ENCODE results near the gene KANSL1L. TPM values are rescaled to one million over a fixed set of nuclear protein-coding genes. Genes with fewer than 3 reads are reported as not detected.
A peak's percentile ranks its signal among the peaks of the same experiment; 100 is the strongest.

Gene KANSL1L
- total and polyA plus RNA-seq, 5 experiments from 2014 or later = 0.76 to 24.1 (median 1.2) TPM

DNA sequence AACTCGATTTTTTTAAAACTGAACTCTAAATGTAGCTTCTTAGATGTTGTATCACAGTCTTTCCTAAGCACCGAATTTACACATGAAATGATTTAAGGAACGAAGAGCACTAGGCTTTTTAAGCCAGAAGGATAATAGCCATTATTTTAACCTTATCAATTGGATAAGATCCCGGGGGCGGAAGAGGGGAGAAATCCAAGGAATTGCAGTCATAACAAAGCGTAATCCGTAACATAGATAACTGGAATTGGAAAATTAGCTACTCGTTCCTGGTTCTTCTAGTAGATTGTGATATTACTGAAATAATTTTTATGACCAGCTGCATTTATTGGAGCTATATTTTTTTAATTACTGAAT lies 988 bp upstream of the KANSL1L start:
- ATAC-seq (no peak), DNase-seq (no peak)
- Mint-ChIP-seq H3K4me1 (peaks cover 10 to 36% (median 18%) of the 10 kb centered on the region in 4 donors), H3K36me3 (peaks cover 0 to 4% (median 0%) of the 10 kb centered on the region in 3 donors), H3K9me3 (no peaks in the 10 kb centered on the region), H3K27ac (peak overlapping the region; percentile 73 to 97 (median 91)), H3K4me3 (peak overlapping the region; percentile 91 to 99 (median 95)), H3K27me3 (peaks cover 0 to 1% (median 0%) of the 10 kb centered on the region in 5 donors)
- POLR2A ChIA-PET = interaction anchor here (0.5 to 2.9 kb wide), 3 partner anchors 9 to 289 kb away, joined by 3 to 25 read pairs (median 4); no protein-coding TSS in a partner anchor

DNA sequence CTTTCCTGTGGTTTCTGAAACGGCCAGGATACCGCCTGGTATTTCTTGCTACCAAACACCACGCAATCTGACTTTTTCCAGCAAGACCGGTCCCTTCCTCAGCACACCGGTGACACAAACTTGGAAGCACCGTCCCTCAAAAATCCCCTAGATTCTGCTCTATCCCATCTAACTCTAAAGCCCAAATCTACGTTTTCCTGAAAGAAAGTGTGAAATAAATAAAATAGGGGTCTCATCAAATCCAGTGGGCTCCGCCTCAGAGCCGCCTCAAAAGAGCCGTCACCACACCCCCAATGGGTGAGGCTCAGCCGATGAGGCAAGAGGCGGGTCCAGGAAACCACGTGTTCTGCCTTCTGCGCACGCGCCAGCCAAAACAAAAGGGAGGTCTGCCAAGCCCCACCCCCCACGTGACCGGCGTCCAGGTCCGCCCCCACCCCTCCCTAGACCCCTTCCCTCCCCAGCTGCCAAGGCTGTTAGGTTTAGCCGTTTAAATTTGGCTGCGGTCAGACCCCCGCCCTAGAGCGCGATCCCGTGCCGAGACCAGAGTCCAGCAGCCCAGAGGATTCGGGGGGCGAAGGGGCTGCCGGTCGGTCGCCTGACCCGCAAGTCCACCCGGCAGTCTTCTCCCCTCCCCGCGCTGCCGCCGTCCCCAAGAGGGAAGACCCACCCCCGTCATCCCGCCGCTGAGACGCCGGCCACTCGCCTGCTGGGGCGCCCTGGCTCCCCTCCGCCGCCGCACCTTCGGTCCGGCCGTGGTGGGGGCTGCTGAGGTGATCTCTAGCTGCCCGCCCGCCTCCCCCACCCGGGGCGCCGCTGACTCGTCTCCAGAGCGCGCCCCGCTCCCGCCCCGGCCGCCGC lies 534 bp downstream of the KANSL1L start:
- Mint-ChIP-seq H3K9me3 (no peaks in the 10 kb centered on the region), H3K27me3 (peaks cover 0 to 1% (median 0%) of the 10 kb centered on the region in 5 donors), H3K4me3 (peak overlapping the region; percentile 93 to 99 (median 98)), H3K4me1 (peaks cover 10 to 38% (median 21%) of the 10 kb centered on the region in 4 donors), H3K27ac (peak overlapping the region; percentile 92 to 99 (median 96)), H3K36me3 (no peaks in the 10 kb centered on the region)
- peak; percentile 94 to 99 (median 96) for DNase-seq
- peak; percentile 71 to 75 for ATAC-seq
- POLR2A ChIA-PET = interaction anchor here (1.3 to 2.9 kb wide), 5 partner anchors 9 to 170 kb away, joined by 5 to 25 read pairs (median 8); partner anchors contain the start of gene RPE

DNA sequence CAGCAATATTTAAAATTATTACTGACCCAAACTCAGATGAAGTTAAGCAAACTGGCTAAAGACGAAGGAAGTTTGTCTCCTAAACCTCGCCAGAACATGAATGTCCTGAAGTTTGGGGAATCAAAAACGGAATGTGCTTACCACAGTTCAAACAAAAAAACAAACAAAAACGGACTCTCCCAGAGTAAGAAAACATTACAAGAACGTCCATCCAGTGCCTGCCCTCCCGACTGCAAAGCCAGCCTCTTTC lies 1.1 kb downstream of the KANSL1L start:
- H3K27me3 Mint-ChIP-seq = peaks cover 0 to 1% (median 0%) of the 10 kb centered on the region in 5 donors
- H3K4me3 Mint-ChIP-seq = peak overlapping the region; percentile 93 to 99 (median 98)
- POLR2A ChIA-PET = interaction anchor here (1.3 to 2.9 kb wide), 4 partner anchors 11 to 170 kb away, joined by 5 to 25 read pairs (median 10); partner anchors contain the start of gene RPE
- no peaks in the 10 kb centered on the region for H3K9me3 Mint-ChIP-seq
- H3K36me3 Mint-ChIP-seq = no peaks in the 10 kb centered on the region
- H3K4me1 Mint-ChIP-seq = peaks cover 10 to 38% (median 21%) of the 10 kb centered on the region in 4 donors
- H3K27ac Mint-ChIP-seq = peak overlapping the region; percentile 92 to 99 (median 96)
- DNase-seq (no peak), ATAC-seq (no peak)

DNA sequence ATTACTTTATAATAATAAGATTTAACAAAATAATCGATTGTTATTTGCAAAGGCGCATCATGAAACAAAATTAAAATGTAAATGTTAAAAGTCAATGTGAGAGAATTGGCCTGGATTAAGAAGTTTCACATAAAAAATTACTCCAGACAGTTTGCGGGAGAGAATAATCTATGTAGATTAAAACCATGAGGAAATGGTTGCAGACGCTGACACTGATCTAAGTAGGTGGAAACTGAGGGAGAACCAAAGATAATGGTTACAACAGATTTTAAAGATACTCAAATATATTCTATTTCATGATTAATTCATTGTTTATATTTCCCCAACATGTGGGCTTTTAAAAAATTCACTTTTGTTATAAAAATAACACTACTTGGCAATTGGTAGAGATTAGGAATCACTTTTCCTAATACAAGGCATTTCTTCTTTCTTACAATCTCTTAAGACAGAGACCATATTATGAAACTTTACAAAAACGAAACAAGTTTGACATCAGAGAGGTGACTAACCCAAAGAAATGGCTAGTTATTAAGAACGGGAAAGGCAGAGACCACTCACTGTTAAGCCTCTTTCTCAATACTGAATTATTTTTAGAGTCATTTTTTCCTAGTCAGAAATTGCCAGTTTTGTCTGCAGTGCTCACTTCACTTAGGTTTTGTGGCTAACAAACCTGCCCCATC lies 1.6 kb downstream of the KANSL1L start:
- Mint-ChIP-seq H3K4me3 (peak overlapping the region; percentile 93 to 99 (median 98)), H3K9me3 (no peaks in the 10 kb centered on the region), H3K4me1 (peaks cover 10 to 38% (median 21%) of the 10 kb centered on the region in 4 donors), H3K27me3 (peaks cover 0 to 1% (median 0%) of the 10 kb centered on the region in 5 donors), H3K36me3 (no peaks in the 10 kb centered on the region), H3K27ac (peak overlapping the region; percentile 92 to 99 (median 96))
- ATAC-seq = no peak
- POLR2A ChIA-PET = no interaction called here
- no peak for DNase-seq

DNA sequence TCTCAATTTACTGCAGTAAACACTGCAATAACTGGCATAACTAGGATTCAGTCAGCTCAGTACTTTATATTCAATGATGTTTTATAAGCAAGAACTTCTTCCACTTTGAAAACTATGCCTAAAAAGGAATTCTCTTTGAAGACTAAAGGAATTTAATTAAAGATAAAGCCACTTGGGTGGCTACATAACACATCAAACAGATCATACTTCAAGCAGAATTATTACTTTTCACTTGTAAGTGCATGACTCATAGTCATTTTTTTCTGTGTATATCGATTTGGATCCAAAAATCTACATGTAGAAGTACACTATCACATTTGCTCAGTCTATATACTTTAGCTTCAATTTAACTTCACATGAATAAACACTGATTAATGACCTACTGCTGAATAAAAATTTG lies 4.0 kb downstream of the KANSL1L start:
- H3K27me3 Mint-ChIP-seq = peaks cover 0 to 1% (median 0%) of the 10 kb centered on the region in 5 donors
- POLR2A ChIA-PET = interaction anchor here (0.6 kb wide), 1 partner anchor 165 kb away, joined by 3 read pairs; no protein-coding TSS in a partner anchor
- no peak overlapping the region for H3K4me3 Mint-ChIP-seq
- H3K9me3 Mint-ChIP-seq = no peaks in the 10 kb centered on the region
- H3K36me3 Mint-ChIP-seq = peaks cover 0 to 6% (median 0%) of the 10 kb centered on the region in 3 donors
- DNase-seq (no peak), ATAC-seq (no peak)
- H3K27ac Mint-ChIP-seq = no peak overlapping the region
- H3K4me1 Mint-ChIP-seq = peaks cover 17 to 48% (median 31%) of the 10 kb centered on the region in 4 donors

DNA sequence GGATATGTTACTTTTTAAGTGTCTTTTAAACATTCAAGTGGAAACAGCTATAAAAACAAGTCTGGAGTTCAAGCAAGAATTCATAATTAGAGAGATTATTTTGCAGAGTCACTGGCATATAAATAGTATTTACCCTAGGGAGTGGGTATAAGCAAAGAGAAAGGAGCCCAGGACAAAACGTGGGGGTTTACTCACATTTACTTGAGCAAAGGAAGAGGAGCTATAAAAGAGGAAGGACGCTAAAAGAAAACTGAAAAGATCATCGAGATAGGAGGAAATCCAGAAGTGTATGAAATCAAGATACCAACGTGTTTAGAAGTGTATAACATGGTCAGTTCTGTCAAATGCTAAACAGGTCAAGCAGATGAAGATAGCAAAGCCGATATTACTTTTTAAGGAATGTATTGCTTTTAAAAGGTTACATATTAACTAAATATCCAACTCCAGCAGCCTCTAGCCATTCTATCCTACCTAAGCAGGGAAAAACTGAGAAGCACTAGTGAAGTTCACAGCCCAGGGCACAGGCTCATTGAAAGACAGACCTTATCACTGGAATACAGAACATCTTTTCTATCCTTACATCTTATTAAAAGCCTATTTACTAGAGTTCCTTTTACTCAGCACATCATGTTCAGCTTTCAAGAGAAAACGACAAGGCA lies 8.6 kb downstream of the KANSL1L start:
- H3K36me3 Mint-ChIP-seq = peaks cover 0 to 6% (median 0%) of the 10 kb centered on the region in 3 donors
- peaks cover 11 to 28% (median 18%) of the 10 kb centered on the region in 4 donors for H3K4me1 Mint-ChIP-seq
- H3K9me3 Mint-ChIP-seq = no peaks in the 10 kb centered on the region
- H3K27ac Mint-ChIP-seq = no peak overlapping the region
- ATAC-seq (no peak), DNase-seq (no peak)
- H3K27me3 Mint-ChIP-seq = no peaks in the 10 kb centered on the region
- POLR2A ChIA-PET = interaction anchor here (1.2 kb wide), 1 partner anchor 18 kb away, joined by 3 read pairs; no protein-coding TSS in a partner anchor
- no peak overlapping the region for H3K4me3 Mint-ChIP-seq

DNA sequence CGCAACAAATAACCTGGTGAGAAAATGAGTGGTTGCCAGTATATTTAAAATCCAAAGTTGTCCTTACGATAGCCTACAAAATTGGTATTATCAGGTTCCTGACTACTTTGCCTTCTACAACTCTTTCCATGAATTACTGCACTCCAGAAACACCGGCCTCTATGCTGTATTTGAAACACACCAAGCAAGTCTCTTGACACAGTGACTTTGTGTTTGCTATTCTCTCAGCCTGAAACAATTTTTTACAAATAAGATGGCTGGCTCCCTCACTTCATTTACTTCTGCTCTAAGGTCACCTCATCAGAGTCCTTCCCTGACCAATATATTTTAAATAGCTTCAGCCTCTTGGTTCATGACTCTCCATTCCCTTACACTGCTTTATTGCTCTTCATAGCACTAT lies 12.2 kb downstream of the KANSL1L start:
- no peaks in the 10 kb centered on the region for H3K27me3 Mint-ChIP-seq
- DNase-seq (no peak), ATAC-seq (no peak)
- POLR2A ChIA-PET = interaction anchor here (0.6 kb wide), 1 partner anchor 54 kb away, joined by 3 read pairs; no protein-coding TSS in a partner anchor
- peak overlapping the region in 1 of 10 donors; percentile 52 for H3K27ac Mint-ChIP-seq
- H3K36me3 Mint-ChIP-seq = peaks cover 9 to 18% (median 12%) of the 10 kb centered on the region in 3 donors
- H3K4me1 Mint-ChIP-seq = peaks cover 12 to 28% (median 17%) of the 10 kb centered on the region in 4 donors
- no peaks in the 10 kb centered on the region for H3K9me3 Mint-ChIP-seq
- no peak overlapping the region for H3K4me3 Mint-ChIP-seq

DNA sequence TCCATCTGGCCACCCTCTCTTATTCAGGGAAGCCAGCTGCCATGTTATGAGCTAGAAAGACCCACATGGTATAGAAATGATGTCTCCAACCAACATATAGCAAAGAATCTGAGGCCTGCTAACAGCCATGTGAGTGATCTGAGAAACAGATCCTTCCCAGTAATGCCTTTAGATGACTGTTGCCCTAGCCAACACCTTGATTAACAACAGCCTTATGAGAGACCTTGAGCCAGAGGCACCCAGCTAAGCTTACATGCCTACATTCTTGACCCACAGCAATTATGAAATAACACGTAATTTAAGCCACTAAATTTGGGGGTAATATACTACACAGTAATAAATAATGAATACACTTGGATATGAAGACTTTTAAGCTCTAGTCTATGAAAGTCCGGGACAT lies 13.0 kb downstream of the KANSL1L start:
- Mint-ChIP-seq H3K27me3 (no peaks in the 10 kb centered on the region), H3K27ac (peak overlapping the region in 1 of 10 donors; percentile 1), H3K9me3 (no peaks in the 10 kb centered on the region), H3K4me1 (peaks cover 12 to 25% (median 17%) of the 10 kb centered on the region in 4 donors), H3K36me3 (peaks cover 17 to 26% (median 19%) of the 10 kb centered on the region in 3 donors), H3K4me3 (no peak overlapping the region)
- ATAC-seq (no peak), DNase-seq (no peak)
- POLR2A ChIA-PET = no interaction called here

DNA sequence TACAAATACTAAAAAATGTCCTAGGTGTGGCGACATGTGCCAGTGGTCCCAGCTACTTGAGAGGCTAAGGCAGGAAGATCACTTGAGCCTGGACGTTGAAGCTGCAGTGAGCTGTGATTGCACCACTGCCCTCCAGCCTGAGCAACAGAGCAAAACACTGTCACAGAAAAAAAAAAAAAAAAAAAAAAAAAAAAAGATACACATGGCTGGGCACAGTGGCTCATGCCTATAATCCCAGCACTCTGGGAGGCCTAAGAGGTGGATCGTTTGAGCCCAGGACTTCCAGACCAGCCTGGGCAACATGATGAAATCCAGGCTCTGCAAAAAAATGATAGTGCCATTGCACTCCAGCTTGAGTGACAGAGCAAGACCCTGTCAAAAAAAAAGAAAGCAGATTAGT lies 13.7 kb downstream of the KANSL1L start:
- Mint-ChIP-seq H3K9me3 (no peaks in the 10 kb centered on the region), H3K27me3 (no peaks in the 10 kb centered on the region), H3K27ac (peak overlapping the region in 2 of 10 donors; percentile 1 to 8), H3K4me3 (no peak overlapping the region), H3K4me1 (peaks cover 7 to 18% (median 10%) of the 10 kb centered on the region in 4 donors), H3K36me3 (peaks cover 17 to 26% (median 18%) of the 10 kb centered on the region in 3 donors)
- DNase-seq = no peak
- ATAC-seq = no peak
- POLR2A ChIA-PET = no interaction called here

DNA sequence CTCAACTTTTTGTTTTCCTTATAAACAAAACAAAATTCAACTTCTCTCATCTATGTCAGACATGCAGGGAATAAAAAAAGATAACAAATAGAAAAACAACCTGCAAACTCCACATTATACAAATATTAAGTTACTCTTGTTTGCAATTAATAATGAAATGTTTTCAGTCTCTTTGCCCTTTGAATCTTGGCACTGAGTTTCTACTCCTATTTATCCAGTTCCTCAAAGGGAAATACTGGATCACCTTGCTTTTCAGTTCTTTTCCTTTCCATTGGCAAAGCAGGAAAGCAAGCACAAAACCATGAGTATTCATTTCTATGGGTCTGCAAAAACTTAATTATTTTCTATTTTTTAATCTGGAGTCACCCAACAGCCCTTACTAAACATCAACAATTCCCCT lies 23.6 kb downstream of the KANSL1L start:
- POLR2A ChIA-PET = no interaction called here
- peaks cover 7 to 30% (median 17%) of the 10 kb centered on the region in 9 donors for H3K9me3 Mint-ChIP-seq
- H3K4me3 Mint-ChIP-seq = no peak overlapping the region
- no peaks in the 10 kb centered on the region for H3K27me3 Mint-ChIP-seq
- H3K4me1 Mint-ChIP-seq = peaks cover 0 to 7% (median 1%) of the 10 kb centered on the region in 4 donors
- H3K27ac Mint-ChIP-seq = no peak overlapping the region
- ATAC-seq (no peak), DNase-seq (no peak)
- peaks cover 30 to 64% (median 48%) of the 10 kb centered on the region in 3 donors for H3K36me3 Mint-ChIP-seq

DNA sequence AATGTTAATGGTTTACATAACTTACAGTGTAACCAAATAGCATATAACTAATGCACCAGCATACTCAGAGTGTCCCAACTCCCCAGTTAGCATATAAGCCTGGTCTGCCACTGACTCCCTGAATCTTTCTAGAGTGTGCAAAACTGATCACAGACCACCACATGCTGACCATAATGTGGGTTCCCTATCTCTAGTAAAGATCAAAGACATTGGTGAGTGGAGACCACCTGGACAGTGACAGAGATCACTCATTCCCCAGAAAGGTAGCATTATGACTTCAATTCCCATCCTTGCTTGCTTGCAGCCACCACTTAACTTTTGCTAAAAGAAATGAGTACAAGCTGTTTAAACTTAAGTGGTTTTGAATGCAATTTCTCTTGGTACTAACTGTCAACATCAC lies 39.0 kb downstream of the KANSL1L start:
- ATAC-seq (no peak), DNase-seq (no peak)
- H3K4me1 Mint-ChIP-seq = peaks cover 1 to 14% (median 7%) of the 10 kb centered on the region in 4 donors
- H3K27me3 Mint-ChIP-seq = no peaks in the 10 kb centered on the region
- POLR2A ChIA-PET = no interaction called here
- peak overlapping the region in 1 of 10 donors; percentile 12 for H3K27ac Mint-ChIP-seq
- H3K4me3 Mint-ChIP-seq = no peak overlapping the region
- peaks cover 6 to 12% (median 11%) of the 10 kb centered on the region in 3 donors for H3K36me3 Mint-ChIP-seq
- peaks cover 0 to 4% (median 2%) of the 10 kb centered on the region in 9 donors for H3K9me3 Mint-ChIP-seq

DNA sequence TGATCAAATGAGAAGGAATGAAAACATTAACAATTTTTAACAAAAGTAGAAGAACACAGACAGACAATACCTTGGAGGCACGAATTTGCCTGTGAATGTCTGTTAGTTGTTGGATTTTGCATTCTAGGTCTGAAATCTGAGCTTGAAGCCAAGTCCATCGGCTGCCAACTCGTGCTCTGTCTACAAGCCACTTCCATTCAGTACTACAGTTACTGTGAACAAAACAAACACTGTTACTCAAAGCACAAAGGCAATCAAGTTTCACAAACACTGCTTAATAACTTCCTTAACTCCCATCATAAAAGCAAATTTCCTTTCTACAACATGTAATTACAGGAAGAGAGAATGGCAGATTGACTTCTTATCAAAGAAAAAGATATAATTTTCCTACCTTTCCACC lies 42.2 kb downstream of the KANSL1L start:
- Mint-ChIP-seq H3K27me3 (no peaks in the 10 kb centered on the region), H3K4me1 (peaks cover 1 to 8% (median 7%) of the 10 kb centered on the region in 4 donors), H3K9me3 (peaks cover 5 to 33% (median 20%) of the 10 kb centered on the region in 9 donors), H3K36me3 (peaks cover 35 to 43% (median 37%) of the 10 kb centered on the region in 3 donors), H3K27ac (peak overlapping the region in 1 of 10 donors; percentile 12), H3K4me3 (no peak overlapping the region)
- POLR2A ChIA-PET = no interaction called here
- DNase-seq (no peak), ATAC-seq (no peak)

All from naive thymus-derived CD8-positive, alpha-beta T cell (primary cell).